22Rv1 (cell line): Measurements from ENCODE around the gene VWA1.

ENCODE experiments used
- CTCF ChIP-seq: fragments of 450-650 bp; IDR thresholded peaks from 2 replicates; pipeline ENCODE4 v1.5.1; 2017; ENCODE audit warnings: mild to moderate bottlenecking
- ZFX ChIP-seq: fragments of 450-650 bp; IDR thresholded peaks from 2 replicates; pipeline ENCODE4 v1.6.1; 2017; ENCODE audit warnings: antibody characterized with exemption, borderline replicate concordance

GRCh38 chr1:1427820-1428148, 7.7 kb upstream of the VWA1 start:
- TF ChIP-seq CTCF (no peak), ZFX (no peak)
